Measurements from ENCODE around the gene MCRIP1. TPM values are rescaled to one million over a fixed set of nuclear protein-coding genes. Genes with fewer than 3 reads are reported as not detected.
A peak's percentile ranks its signal among the peaks of the same experiment; 100 is the strongest.

Gene MCRIP1
- total RNA-seq, 2 experiments from 2014 or later, result 67.4 to 68.3 TPM

DNA sequence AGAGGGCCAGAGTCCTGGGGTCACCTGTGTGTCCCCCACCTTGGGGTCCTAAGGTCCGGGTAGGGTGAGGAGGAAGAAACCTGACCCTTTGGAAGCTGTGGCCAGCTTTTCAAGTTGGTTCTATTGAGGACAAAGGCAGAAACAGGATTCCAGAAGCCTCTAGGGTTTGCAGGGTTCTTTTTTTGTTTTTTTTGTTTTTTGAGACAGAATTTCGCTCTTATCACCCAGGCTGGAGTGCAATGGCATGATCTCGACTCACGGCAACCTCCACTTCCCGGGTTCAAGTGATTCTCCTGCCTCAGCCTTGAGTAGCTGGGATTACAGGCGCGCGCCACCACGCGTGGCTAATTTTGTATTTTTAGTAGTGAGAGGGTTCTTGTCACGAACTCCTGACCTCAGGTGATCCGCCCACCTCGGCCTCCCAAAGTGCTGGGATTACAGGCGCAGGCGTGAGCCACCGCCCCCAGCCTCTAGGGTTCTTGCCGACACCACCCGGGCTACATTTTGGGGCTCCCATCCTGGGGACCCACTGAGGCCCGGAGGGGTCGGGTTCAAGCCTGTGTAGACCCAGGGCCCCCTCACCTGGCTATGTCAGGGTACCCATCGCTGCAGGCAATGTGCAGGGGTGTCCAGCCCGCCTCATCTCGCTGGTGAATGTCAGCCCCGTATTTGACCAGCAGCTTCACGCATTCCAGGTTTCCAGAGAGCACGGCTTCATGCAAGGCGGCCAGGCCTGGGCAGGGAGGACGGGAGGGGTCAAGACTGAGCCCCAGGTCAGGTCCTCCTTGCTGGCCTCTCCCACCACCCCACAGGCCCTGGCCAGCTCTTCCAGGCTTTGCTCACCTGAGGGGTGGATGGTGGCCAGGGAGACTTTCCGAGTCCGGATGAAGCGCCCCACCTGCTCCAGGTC is 1.1 kb upstream of the MCRIP1 start:
- H3K4me1 Mint-ChIP-seq (ENCODE audit: low read depth), result peaks cover 18% of the 10 kb centered on the region
- peaks cover 6% of the 10 kb centered on the region for H3K36me3 Mint-ChIP-seq
- no peaks in the 10 kb centered on the region for H3K27me3 Mint-ChIP-seq
- POLR2A ChIA-PET, result interaction anchor here (0.8 to 2.7 kb wide), 9 partner anchors 17 to 168 kb away, joined by 3 to 14 read pairs (median 5); partner anchors contain the start of genes ARL16, CCDC137, HGS and MAFG
- H3K4me3 Mint-ChIP-seq, result peak overlapping the region; percentile 81
- no peaks in the 10 kb centered on the region for H3K9me3 Mint-ChIP-seq
- peak overlapping the region; percentile 80 for H3K27ac Mint-ChIP-seq
- intact Hi-C loops (cut with micrococcal nuclease), result loop anchor here (1.0 to 5.0 kb wide), 3 partner anchors 11 to 38 kb away; partner anchors contain the start of genes ARHGDIA and P4HB
- DNase-seq, result no peak
- CTCF ChIA-PET, result interaction anchor here (0.6 to 1.5 kb wide), 4 partner anchors 16 to 189 kb away, joined by 3 to 4 read pairs (median 4); partner anchors contain the start of genes CENPX and LRRC45

DNA sequence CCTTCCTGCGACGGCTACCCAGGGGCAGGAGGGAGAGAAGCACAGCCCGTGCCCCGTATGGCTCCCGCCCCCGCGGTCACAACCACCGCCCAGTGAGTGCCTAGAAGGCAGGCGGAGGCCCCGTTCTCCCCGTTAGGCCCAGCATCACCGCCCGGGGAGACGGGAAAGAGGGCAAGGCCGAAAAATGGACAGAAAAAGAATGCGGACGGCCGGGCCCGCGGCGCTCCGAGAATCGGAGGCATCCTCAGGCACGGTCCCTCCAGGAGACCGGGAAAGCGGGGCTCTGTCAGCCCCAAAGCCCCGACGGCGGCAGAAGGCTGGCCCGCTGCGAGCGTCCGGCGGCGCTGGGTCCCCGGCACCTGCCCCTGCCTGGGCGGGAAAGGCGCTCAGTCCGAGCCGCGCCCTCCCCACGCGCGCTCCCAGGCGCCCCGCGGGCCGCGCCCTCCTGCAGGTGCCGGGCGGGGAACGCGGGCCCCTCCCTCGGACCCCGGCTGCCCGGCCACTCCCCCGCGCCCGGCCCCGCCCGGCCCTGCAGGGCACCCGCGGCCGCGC is 407 bp downstream of the MCRIP1 start:
- Mint-ChIP-seq H3K27ac (peak overlapping the region; percentile 96), H3K9me3 (no peaks in the 10 kb centered on the region), H3K36me3 (peaks cover 6% of the 10 kb centered on the region), H3K4me1 (ENCODE audit: low read depth) (peaks cover 21% of the 10 kb centered on the region), H3K27me3 (no peaks in the 10 kb centered on the region), H3K4me3 (peak overlapping the region; percentile 97)
- peak; percentile 69 for DNase-seq
- POLR2A ChIA-PET, result interaction anchor here (1.1 to 2.7 kb wide), 9 partner anchors 26 to 167 kb away, joined by 3 to 14 read pairs (median 5); partner anchors contain the start of genes ARL16, CCDC137, HGS and MAFG
- CTCF ChIA-PET, result interaction anchor here (1.0 to 1.5 kb wide), 2 partner anchors 37 to 98 kb away, joined by 3 to 4 read pairs; no protein-coding TSS in a partner anchor
- intact Hi-C loops (cut with micrococcal nuclease), result loop anchor here (1.0 to 5.0 kb wide), 2 partner anchors 28 to 40 kb away; partner anchors contain the start of genes ARHGDIA and P4HB

GRCh38 chr17:81831957-81832607 is 1.0 kb downstream of the MCRIP1 start:
- Mint-ChIP-seq H3K27me3 (no peaks in the 10 kb centered on the region), H3K4me1 (ENCODE audit: low read depth) (peaks cover 21% of the 10 kb centered on the region), H3K36me3 (peaks cover 6% of the 10 kb centered on the region), H3K4me3 (peak overlapping the region; percentile 97), H3K9me3 (no peaks in the 10 kb centered on the region), H3K27ac (peak overlapping the region; percentile 96)
- POLR2A ChIA-PET, result interaction anchor here (0.5 to 2.7 kb wide), 5 partner anchors 16 to 166 kb away, joined by 3 to 14 read pairs (median 6); partner anchors contain the start of genes ARL16, CCDC137, HGS and OXLD1
- intact Hi-C loops (cut with micrococcal nuclease), result loop anchor here (5.0 kb wide), 1 partner anchor 40 kb away; the partner anchor contains the start of gene ARHGDIA
- DNase-seq, result peak; percentile 75
- CTCF ChIA-PET, result interaction anchor here (1.0 kb wide), 2 partner anchors 37 to 102 kb away, joined by 3 read pairs; no protein-coding TSS in a partner anchor

DNA sequence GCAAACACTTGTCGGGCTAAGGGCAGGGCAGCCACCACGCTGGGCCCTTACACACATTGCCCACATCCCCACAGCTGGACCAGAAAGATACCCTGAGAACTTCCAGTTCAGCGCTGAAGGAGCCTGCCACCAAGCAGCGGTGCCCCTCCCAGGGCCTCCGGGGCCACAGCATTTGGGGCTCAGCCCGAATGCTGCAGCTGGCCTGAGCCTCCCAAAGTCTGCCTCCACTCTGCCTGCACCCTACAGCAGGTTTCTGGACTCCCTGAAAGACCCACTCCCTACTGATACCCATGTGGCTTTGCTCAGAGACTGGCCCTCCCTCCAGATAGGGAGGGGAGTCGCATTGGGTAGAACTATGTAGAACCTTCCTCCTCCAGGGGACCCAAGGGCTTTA is 1.5 kb downstream of the MCRIP1 start:
- CTCF ChIA-PET, result interaction anchor here (1.0 kb wide), 1 partner anchor 101 kb away, joined by 3 read pairs; no protein-coding TSS in a partner anchor
- DNase-seq, result peak; percentile 44
- H3K9me3 Mint-ChIP-seq, result no peaks in the 10 kb centered on the region
- intact Hi-C loops (cut with micrococcal nuclease), result loop anchor here (5.0 kb wide), 1 partner anchor 41 kb away; the partner anchor contains the start of gene ARHGDIA
- H3K27me3 Mint-ChIP-seq, result no peaks in the 10 kb centered on the region
- peak overlapping the region; percentile 97 for H3K4me3 Mint-ChIP-seq
- H3K27ac Mint-ChIP-seq, result peak overlapping the region; percentile 96
- POLR2A ChIA-PET, result interaction anchor here (0.5 to 2.7 kb wide), 2 partner anchors 16 to 38 kb away, joined by 3 to 14 read pairs; no protein-coding TSS in a partner anchor
- peaks cover 6% of the 10 kb centered on the region for H3K36me3 Mint-ChIP-seq
- peaks cover 21% of the 10 kb centered on the region for H3K4me1 Mint-ChIP-seq (ENCODE audit: low read depth)

DNA sequence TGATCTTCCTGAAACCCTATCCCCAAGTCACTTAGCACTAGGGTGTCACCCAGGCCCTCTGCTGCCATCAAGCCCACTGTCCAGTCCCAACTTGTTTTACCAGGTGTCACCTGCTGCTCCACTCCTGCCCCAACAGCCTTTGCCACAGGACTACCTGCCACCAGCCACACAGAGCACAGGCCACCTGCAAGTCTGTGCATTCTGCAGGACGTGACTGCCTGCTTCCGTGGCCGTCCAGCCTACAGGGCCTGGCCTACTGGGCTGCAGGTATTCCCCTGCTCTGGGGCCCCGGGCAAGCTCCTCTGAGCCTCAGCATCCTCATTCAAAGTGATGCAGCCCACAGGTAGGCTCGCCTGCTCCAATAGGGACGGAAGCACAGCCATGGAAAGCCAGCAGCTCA is 3.2 kb downstream of the MCRIP1 start:
- peaks cover 25% of the 10 kb centered on the region for H3K4me1 Mint-ChIP-seq (ENCODE audit: low read depth)
- peaks cover 6% of the 10 kb centered on the region for H3K36me3 Mint-ChIP-seq
- H3K27me3 Mint-ChIP-seq, result no peaks in the 10 kb centered on the region
- intact Hi-C loops (cut with micrococcal nuclease), result loop anchor here (5.0 kb wide), 1 partner anchor 42 kb away; the partner anchor contains the start of gene ARHGDIA
- no peak overlapping the region for H3K4me3 Mint-ChIP-seq
- H3K9me3 Mint-ChIP-seq, result no peaks in the 10 kb centered on the region
- no peak for DNase-seq
- no peak overlapping the region for H3K27ac Mint-ChIP-seq
- ChIA-PET CTCF (no interaction called here), POLR2A (no interaction called here)

GRCh38 chr17:81828656-81829055 is 4.4 kb downstream of the MCRIP1 start:
- H3K27ac Mint-ChIP-seq, result no peak overlapping the region
- intact Hi-C loops (cut with micrococcal nuclease), result no loop called here
- ChIA-PET POLR2A (no interaction called here), CTCF (no interaction called here)
- H3K27me3 Mint-ChIP-seq, result no peaks in the 10 kb centered on the region
- H3K4me3 Mint-ChIP-seq, result no peak overlapping the region
- no peaks in the 10 kb centered on the region for H3K9me3 Mint-ChIP-seq
- H3K4me1 Mint-ChIP-seq (ENCODE audit: low read depth), result peaks cover 25% of the 10 kb centered on the region
- H3K36me3 Mint-ChIP-seq, result peaks cover 7% of the 10 kb centered on the region
- no peak for DNase-seq

DNA sequence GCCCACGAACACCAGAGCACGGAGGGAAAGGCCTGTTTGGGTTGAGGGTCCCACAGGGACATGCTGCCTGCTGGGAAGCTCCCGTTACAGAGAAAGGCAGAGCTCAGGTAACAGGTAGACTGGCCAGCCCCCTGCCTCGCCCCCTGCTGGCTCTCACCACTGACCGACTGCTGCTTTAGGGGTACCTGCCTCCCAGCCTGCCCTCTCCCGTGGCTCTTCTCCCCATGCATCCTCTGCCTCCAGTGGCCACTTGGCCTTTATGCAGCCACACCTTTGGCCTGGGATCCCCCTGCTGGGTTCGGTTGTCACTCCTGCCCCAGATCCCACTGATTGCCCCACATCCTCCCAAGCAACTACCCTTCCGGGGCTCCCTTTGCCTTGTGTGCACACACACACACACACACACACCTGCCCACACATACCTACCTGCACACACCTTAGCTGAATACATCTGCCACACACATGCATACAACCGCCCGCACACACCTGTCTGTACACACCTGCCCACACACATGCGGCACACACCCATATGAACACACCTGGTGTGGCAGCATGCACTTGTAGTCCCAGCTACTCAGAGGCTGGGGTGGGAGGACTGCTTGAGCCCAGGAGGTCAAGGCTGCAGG is 7.1 kb downstream of the MCRIP1 start:
- ChIA-PET POLR2A (no interaction called here), CTCF (interaction anchor here (1.5 kb wide), 1 partner anchor 225 kb away, joined by 3 read pairs; no protein-coding TSS in a partner anchor)
- H3K27me3 Mint-ChIP-seq, result no peaks in the 10 kb centered on the region
- no peak for DNase-seq
- no peak overlapping the region for H3K27ac Mint-ChIP-seq
- intact Hi-C loops (cut with micrococcal nuclease), result no loop called here
- no peaks in the 10 kb centered on the region for H3K9me3 Mint-ChIP-seq
- H3K4me3 Mint-ChIP-seq, result no peak overlapping the region
- H3K4me1 Mint-ChIP-seq (ENCODE audit: low read depth), result peaks cover 12% of the 10 kb centered on the region
- peaks cover 5% of the 10 kb centered on the region for H3K36me3 Mint-ChIP-seq

DNA sequence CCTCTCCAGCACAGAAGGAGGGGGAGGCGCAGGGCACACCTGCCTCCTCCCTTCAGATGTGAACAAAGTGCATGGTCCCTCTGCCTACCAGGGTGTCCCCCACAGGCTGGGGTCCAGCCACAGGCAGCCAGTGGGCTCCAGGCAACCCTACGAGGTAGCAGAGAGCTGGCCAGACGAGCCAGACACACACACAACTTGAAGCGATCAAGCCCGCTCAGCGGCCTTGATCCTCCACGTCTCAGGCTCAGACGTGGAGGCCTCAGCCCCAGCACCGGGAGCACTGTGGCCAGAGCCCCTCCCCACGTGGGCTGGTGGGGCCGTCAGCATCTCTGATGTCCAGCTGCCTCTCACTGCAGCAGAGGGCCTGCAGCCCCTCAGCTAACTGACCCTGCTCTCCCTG is 8.5 kb downstream of the MCRIP1 start:
- ChIA-PET CTCF (no interaction called here), POLR2A (no interaction called here)
- H3K27ac Mint-ChIP-seq, result no peak overlapping the region
- no peaks in the 10 kb centered on the region for H3K27me3 Mint-ChIP-seq
- no peak for DNase-seq
- H3K4me3 Mint-ChIP-seq, result no peak overlapping the region
- H3K4me1 Mint-ChIP-seq (ENCODE audit: low read depth), result peaks cover 7% of the 10 kb centered on the region
- H3K36me3 Mint-ChIP-seq, result peaks cover 5% of the 10 kb centered on the region
- no peaks in the 10 kb centered on the region for H3K9me3 Mint-ChIP-seq
- intact Hi-C loops (cut with micrococcal nuclease), result no loop called here

- Mint-ChIP-seq H3K27ac (no peak overlapping the region), H3K9me3 (no peaks in the 10 kb centered on the region), H3K36me3 (peaks cover 5% of the 10 kb centered on the region), H3K27me3 (no peaks in the 10 kb centered on the region), H3K4me1 (ENCODE audit: low read depth) (peaks cover 7% of the 10 kb centered on the region), H3K4me3 (no peak overlapping the region)
- CTCF ChIA-PET, result no interaction called here
- POLR2A ChIA-PET, result no interaction called here
- intact Hi-C loops (cut with micrococcal nuclease), result no loop called here
- no peak for DNase-seq
Observed at GRCh38 chr17:81823820-81824550, 9.1 kb downstream of the MCRIP1 start.

DNA sequence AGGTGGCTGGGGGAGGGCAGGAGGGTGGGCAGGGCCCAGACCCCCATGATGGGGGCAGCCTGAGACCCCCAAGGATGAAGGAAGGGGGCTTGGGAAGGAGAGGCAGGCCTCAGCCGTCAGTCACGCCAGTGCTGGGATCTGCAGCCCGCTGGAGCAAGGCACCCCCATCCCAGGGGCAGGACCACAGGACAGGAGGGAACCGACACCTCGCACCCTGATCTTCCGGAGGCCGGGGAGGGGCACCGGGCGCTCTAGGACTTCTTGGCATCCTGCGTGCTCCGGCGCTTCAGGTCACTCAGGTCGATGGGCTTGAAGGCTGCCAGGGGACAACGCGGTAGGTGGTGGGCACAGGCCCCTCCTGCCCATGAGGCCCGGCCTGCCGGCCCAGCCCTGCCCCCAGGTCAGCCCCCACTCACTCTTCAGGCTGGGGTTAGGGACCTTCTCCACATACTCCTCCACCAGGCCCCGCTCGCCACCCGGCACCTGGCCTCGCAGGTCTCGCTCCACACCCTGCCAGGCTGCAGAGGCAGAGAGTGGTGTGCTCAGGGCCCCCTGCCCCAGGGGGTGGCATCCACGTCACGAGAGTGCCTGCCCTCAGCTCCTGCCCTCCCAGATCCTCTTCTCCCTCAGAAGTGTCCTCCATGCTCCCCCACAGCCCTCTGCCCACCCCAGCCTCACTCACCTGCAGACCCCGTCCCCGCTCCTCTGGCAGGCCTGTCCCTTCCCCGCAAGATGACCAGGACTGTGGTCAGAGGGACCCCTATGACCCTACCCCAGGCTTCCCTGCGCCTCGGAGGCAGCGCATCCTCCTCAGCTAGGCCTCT is 9.9 kb downstream of the MCRIP1 start:
- no peak overlapping the region for H3K27ac Mint-ChIP-seq
- no peaks in the 10 kb centered on the region for H3K9me3 Mint-ChIP-seq
- intact Hi-C loops (cut with micrococcal nuclease), result no loop called here
- no peak overlapping the region for H3K4me3 Mint-ChIP-seq
- peaks cover 4% of the 10 kb centered on the region for H3K4me1 Mint-ChIP-seq (ENCODE audit: low read depth)
- peaks cover 5% of the 10 kb centered on the region for H3K36me3 Mint-ChIP-seq
- ChIA-PET CTCF (no interaction called here), POLR2A (no interaction called here)
- DNase-seq, result no peak
- no peaks in the 10 kb centered on the region for H3K27me3 Mint-ChIP-seq

All from activated CD4-positive, alpha-beta memory T cell treated with anti-CD3 and anti-CD28 coated beads for 36 hours (primary cell).